Globus pallidus (tissue), 1 donor: ENCODE measurements around the gene LAMB4.
"Not testable (repeated sequence)": the region's sequence is repeated elsewhere in the genome, so short reads cannot be mapped to it uniquely, and the experiment has no call there.

Experiments used
- DNase-seq: peaks from one replicate; pipeline ENCODE4 v3.0.0-alpha.2; 2015; ENCODE audit warnings: low spot score

The LAMB4 gene

DNA sequence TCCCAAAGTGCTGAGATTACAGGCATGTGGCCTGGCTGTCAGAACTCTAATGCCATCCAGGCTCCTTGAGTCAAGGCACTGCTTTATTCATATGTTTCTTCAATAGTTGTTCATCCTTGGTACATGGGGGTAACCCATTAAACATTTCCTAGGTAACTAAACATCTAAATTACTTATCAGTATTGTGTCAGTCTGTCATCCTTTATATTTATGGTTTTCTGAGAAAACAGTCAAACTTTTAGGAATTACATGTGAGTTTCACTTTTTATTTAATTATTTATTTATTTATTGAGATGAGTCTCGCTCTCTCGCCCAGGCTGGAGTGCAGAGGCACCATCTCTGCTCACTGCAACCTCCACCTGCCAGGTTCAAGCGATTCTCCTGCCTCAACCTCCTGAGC lies 81.7 kb downstream of the LAMB4 start:
- DNase-seq = no peak

DNA sequence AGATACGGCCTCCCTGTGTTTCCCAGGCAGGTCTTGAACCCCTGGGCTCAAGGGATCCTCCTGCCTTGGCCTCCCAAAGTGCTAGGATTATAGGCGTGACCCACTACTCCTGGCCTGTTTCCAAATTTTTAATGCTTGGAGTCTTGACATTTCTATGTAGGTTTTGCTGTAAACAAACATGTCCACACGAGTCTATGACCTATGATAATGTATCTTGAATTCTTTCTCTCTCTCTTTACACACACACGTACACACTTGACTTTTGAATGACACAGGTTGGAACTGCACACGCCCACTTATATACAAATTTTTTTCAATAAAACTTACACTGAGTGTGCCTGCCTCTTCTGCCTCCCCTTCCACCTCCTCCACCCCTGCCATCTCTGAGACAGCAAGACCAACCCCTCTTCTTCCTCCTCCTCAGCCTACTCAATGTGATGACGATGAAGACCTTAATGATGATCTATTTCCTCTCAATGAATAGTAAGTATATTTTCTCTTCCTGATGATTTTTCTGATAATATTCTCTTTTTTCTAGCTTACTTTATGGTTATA lies 83.1 kb downstream of the LAMB4 start:
- DNase-seq = no peak

DNA sequence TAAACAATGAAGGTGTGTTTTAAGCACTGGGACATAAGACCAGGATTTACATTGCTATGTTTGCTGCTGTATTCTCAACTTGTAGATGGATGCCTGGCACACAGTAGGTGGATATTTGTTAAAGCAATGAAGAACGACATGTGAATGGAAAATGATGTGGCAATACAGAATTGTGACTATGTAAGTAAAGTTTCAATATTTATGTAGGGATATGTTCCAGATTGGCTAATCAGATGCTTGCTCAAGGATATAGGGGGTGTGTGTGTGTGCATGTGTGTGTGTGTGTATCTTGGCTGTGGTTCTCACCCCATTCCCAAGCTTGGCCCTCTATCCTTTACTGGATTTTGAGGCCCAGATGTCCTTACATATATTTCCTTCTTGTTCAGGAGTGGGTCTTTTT lies 84.5 kb downstream of the LAMB4 start:
- DNase-seq = no peak

DNA sequence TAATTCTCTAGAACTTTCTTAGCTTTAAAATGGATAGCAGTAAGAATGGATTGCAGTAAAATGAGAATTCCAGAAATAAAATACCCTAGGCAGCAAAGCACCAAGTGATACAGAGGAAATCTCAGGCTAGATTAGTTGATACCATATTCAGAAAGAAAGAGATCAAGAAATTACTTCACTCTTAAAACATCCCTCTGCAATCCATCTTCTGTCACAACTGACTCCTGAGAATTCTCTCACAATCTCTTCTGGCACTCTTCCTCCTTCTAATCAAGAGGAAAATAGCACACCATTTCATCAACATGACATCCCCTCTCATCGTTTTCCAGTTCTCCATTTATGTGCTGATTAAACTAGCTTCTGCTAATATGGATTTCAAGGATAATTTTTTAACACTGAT lies 85.0 kb downstream of the LAMB4 start:
- DNase-seq = no peak

DNA sequence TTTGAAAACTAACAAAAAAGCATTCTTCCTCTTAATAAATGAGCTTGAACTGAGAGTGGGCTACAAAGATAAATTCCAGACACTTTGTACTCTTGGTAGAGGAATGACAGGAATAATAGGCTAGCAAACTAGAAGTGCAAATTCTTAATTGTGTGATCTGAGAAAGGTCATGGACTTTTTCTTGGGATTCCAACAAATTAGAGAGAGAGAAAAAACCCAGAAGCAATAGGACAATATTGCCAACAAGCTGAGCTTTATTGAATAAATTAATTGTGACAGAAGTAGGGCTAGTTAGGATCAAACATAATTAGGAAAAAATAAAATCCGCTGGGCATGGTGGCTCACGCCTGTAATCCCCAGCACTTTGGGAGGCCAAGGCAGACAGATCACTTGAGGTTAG lies 85.8 kb downstream of the LAMB4 start:
- DNase-seq = no peak

DNA sequence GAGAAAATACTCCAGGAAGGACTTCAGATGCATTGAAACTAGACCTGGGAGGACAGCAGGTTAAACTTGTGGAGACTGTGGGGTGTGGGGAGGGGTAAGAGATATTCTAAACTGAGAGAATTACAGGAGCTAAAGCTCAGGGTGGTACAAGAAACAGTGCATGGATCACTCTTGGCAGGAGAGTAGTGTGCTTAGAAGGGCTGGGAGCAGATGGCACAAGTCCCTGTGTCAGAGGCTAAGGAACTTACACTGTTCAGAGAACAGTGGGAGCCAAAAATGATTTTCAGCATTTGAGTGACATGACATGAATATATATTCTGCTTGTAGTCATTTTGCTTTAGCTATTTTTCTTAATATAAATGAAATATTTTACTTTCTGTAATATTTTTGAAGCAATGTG lies 91.2 kb downstream of the LAMB4 start:
- no peak for DNase-seq

DNA sequence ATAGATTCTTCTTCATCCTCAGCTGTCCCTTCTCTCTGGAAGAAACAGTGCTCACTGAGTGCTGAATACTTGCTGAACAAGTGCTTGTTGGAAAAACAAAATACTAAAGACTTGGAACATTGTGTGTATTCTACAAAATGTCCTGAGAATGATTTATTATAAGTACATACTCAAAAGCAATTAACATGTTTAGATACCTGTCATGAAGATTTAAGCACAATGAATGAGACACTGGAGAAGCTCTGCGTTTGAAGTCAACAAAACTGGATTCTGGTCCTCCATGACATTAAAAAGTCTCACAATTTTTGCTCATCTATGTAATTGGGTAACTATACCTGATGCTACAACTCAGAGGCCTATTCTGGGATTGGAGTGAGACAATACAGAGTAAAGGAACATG lies 92.4 kb downstream of the LAMB4 start:
- no peak for DNase-seq

DNA sequence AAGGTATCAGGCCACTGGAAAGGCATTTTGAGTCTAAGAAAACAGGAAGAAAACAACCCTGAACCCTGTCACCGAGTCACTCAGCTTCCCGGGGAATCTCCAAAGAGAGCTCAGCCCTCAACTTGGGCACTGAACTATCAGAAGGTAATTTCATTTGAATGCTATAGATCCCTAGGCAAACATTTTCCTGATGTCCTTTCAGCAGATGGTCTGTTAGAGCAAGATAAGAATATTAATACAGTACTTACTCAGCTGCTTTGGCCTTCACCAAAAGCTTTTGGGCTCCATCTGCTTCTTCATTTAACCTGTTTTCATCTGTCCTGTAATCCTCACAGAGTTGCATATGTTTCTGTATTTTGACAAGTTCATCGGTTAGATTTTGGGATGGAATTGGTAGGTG lies 93.0 kb downstream of the LAMB4 start:
- DNase-seq = no peak

DNA sequence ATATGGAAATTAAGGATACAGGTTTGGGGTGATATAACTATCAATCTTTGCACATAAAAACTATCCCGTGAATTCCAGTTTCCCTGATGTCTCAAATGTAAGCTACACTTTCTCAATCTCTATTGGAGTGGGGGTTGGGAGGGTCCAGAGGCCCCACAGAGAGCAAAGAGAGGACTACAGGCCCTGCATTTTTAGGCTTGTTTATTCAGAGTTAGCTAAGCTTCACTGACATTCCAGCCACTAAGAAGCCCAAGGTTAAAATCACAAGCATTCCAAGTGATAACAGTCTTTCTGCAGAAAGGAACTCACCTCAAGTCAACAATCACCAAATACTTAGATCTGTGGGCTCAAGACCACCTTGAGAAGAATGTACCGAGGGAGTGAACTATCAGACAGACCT lies 95.6 kb downstream of the LAMB4 start:
- DNase-seq = no peak

DNA sequence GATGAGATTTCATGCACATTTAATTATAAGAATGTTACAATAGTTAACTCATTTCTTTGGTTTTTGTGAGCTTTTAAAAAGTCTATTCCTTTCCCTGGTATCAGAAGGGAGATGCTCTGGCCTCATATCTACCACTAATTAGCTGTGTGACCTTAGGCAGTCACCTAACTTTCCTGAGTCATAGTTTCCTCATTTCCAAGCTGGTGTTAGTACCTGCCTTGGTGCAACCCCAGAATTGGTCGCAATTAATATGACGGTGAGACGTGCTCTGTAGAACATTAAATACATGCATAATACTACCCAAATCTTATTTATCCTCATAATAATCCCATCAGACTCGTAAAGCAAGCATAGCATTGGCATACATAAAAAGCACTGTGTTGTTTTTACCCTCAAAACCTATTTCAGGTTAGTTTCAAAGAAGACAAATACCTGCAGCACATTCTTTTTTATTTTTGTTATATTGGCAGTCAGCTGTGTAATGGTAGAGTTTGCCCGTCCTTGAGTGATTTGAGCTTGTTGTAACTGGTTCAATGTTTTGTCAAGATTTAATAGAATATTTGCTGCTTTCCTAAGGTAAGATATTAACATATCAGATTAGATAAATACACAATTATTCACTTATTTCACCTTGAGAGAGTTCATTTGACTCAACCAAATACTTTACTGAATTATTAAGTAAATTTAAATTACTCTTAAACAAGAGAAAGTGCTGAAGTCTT lies 96.2 kb downstream of the LAMB4 start:
- DNase-seq = no peak

DNA sequence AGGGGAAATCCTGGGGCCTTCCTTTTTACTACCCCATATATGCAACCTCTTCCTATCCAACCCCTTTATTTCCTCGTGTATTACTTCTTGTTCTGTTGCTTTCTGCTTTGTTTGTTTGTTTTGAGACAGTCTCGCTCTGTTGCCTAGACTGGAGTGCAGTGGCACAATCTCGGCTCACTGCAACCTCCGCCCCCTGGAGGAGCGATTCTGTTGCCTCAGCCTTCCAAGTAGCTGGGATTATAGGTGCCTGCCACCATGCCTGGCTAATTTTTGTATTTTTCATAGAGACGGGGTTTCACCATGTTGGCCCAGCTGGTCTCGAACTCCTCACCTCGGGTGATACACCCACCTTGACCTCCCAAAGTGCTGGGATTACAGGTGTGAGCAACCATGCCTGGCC lies 96.9 kb downstream of the LAMB4 start:
- not testable (repeated sequence) for DNase-seq

DNA sequence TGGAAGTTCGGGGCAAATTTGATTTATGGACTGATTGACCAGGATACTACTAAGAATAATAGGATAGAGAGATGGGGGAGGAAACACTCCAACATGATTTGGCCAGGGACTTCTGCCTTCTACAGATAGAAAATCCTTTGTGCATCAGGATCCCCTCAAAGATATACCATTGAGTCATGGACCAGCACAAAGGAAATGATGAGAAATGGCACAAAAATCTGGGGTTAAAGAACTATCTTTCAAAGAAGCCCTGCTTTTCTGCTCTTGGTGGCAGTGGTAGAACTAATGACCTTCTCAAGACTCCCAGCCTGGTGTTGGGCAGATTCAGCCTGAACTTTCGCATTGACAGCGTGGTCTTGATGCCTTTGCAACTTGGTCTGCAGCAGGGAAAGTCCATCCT lies 99.6 kb downstream of the LAMB4 start:
- DNase-seq = no peak

DNA sequence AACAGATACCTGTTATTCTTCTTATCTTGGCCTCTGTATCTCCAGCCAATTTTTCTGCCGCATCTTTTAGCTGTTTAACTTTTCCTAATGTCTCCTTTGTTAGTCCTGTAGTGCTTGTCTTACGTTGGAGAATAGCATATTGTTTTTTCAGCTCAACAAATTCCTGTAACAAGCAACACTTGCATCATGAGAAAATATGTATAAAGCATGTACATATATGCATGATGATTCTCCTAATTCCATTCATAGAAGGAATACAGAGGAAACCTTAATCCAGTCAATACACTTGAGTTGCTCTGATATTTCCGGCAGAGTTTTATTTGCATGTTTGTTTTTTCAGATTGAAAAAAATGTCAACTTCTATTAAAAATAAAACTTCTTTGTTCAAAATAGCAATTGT lies 101.1 kb downstream of the LAMB4 start:
- DNase-seq = no peak

DNA sequence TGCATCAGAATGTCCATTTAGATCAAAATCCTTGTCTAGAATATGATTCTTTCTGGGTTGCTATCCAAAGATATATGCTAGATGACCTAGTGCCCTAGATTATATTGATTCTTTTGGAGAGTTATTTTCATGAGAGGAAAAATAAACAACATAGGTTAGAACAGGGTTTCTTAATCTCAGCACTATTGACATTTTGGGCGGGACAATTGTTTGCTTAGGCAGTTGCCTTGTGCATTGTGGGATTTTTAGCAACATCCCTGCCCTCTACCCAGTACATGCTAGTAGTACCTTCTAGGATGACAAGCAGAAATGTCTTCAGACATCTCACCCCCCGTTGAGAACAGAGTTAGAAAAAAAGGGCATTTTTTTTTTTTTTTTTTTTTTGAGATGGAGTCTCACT lies 102.0 kb downstream of the LAMB4 start:
- no peak for DNase-seq

DNA sequence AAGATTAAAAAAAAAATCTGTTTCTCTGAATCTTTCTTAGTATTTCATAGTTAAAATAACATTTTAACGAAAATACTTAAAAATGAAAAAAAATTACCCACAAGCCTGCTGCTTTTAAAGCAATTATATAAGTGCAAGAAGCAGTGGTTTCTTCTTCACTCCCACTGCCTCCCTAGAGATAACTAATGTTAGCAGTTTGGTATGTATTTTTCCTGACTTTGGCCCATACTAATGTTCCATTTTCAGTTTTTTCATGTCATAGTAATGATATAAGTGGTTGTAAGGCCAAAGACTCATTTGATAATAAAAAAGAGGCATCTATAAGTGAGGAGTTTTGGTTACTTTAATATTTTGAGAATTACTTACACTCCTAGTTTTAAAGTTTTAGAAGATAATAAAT lies 102.9 kb downstream of the LAMB4 start:
- no peak for DNase-seq

DNA sequence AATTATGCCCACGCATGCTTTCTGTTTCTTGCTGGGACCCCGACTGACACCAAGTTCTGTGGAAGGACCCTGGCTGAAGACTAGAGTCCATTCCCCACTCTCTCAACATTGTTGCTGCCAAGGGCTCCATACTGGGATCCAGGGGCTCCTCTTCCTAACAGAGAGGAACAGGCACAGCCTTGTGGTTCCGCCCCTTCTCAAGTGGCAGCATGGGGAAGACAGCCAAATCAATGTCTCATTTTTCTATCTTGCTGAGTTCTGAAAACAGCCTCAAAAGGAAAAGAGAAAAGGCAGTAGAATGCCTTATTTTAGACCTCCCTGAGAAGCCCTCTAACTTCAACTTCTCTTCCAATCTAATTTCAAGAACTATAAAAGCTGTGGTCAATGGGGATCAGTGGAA lies 103.5 kb downstream of the LAMB4 start:
- DNase-seq = no peak

DNA sequence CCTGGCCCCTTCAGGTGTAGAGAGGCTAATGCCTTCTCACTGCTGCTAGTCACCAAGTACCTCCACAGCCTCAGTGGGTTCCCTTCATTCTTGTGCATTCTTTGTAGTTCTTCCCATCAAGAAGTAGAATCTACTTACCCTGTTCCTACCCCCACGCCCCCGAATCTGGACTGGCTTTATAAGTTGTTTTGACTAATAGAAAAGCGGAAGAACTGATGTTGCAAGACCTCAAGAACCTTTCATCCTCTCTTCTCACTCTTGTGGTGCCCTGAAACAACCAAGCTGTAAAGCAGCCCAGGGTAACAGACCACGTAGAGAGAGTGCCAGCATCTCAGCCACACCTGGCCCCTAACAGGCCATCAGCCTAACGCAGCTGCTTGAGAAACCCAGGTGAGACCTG lies 104.0 kb downstream of the LAMB4 start:
- no peak for DNase-seq

DNA sequence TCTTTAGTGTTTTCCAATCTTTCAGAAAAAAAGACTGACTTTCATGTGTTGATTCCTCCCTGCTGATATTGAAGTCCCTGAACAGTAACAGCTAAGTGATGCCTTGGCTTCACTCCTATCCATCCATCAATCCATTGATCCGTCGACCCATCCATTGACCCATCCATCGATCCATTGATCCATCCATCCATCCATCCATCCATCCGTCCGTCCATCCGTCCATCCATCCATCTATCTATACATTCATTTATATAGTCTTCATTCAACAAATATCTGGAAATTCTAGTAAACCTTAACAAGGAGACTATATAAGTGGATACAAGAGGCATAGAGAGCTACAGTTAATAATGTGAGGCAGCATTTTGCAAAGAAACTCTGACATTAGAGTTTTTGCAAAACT lies 105.6 kb downstream of the LAMB4 start:
- DNase-seq = no peak

DNA sequence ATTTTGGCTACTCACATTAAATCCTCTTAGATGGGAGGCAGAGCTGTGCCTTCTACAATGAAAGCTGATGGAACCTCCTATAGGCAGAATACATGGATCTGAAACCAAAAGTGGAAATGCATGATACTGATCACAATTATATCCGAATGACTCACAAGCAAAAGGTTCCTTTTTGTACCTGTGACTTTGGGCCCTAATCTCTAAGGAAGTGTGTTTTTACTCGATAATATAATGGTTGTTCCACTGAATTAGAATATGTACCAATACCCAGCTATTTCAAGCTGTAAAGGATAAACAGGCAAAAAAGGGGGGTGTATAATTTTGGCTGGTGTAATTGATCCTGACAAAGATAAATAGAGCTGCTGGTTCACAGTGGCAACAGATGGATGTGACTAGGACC lies 109.6 kb downstream of the LAMB4 start:
- DNase-seq = no peak

DNA sequence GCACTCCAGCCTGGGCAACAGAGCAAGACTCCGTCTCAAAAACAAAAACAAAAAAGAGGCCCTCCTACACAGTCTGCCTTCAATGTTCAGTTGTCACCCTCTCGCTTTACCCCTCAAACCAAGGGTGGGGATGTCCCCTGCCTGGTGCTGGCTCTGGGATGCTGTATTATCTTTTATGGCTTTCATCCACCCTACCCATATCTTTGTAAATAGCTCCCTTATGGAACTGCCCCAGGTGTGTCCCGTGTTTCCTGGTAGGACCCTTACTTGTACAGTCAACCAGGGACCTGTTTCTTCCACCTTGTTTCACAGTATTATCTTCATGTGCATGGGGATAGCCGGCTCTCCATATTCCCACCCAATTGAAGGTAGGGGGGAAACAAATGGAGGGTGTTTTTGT lies 111.5 kb downstream of the LAMB4 start:
- no peak for DNase-seq

DNA sequence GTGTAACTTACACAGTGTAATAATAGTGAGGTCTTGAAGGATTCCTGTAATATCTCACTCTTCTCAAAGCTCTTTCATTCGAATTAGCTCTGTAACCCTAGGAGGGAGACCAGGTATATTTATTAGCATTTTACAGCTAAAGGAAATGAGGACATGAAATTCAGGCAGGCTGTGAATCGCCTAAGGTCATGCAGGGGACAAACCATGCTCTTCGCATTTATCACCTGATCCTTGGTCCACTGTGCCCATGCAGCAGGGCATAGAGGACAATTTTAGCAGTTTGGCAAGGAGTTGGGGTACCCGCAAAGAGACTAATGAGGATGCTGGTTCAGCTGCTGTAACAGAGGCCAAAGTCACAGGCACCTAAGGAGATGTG lies 112.4 kb downstream of the LAMB4 start:
- no peak for DNase-seq

DNA sequence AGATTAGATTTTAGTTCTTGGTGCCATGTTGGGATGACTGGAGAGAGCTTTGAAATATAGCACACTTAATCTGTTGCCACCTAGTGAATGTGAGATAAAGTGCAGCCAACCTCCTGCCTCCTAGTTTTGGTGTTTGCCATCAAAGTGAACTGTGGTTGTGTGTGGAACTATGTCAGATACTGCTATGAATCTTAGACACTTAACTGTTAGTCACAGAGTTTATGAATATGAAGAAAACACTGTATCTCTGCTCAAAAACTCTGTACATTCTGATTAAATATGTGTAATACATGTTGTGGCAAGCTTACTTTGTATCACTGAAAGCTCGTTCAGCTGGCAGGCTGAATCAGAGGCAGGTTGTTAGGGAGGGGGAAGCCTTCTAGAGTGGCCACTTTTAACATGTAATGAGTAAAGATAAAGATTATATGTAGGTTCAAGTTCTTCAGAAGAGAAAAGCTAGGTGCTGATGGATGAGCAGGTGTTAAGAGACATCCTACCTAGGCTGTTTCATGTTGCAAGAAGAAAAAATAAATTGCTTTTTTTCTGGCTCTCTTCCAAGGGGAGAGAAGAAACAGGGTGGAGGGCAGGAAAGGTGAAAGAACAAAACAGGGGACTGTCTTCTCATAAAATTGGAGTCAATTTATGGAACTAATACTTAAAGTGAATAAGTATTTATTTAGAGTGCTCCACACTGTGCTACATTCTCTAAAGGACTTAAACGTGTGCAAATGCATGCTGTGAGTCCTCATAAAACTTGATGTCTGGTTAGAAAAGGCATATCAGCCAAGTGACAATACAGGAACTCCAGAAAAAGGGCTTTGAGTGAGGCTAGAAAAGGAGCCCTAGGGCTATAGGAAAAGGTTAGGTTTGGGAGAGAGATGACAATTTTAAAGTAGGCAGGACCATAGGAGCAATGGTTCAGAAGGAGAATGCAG lies 113.1 kb downstream of the LAMB4 start:
- DNase-seq = no peak

DNA sequence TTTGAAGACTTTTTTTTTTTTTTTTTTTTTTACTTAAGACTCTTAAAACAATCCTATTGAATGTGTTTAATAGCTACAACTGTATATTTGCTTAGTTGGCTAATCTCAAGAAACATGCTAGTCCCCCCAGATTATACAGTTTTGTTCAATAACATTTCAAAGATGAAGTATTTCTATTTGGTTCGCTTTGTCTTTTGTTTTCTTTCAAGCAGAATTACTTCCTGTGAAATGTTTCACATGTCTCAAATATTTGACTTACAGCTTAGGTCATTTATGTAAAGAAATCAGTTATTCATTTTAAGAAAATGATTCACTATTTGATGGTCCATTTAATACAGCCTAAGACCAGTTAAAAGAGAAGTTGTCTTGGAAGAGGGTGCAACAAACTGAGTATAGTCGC lies 114.4 kb downstream of the LAMB4 start:
- DNase-seq = no peak
